ENCODE measurements around the gene NUMBL. TPM values are rescaled to one million over a fixed set of nuclear protein-coding genes. Genes with fewer than 3 reads are reported as not detected.

NUMBL gene
- total and polyA plus RNA-seq, 7 experiments from 2014 or later, result 0.28 to 28.6 (median 9.5) TPM

- Mint-ChIP-seq H3K9me3 (no peaks in the 10 kb centered on the region), H3K27ac (no peak overlapping the region), H3K4me3 (no peak overlapping the region), H3K27me3 (no peaks in the 10 kb centered on the region), H3K4me1 (no peaks in the 10 kb centered on the region), H3K36me3 (peaks cover 4 to 20% (median 9%) of the 10 kb centered on the region in 5 donors)
- ATAC-seq (no peak), DNase-seq (no peak)
- H3K4me3 ChIP-seq (ENCODE audit: low read length), result no peak overlapping the region
- intact Hi-C loops (cut with micrococcal nuclease), result no loop called here
- H3K9me3 ChIP-seq (ENCODE audit: control insufficient read depth in 2 of 3, low read length in 3 of 3), result no peaks in the 10 kb centered on the region
- H3K36me3 ChIP-seq (ENCODE audit: control insufficient read depth in 2 of 3, insufficient read depth in 3 of 3, low read length in 3 of 3), result peaks cover 0 to 7% (median 0%) of the 10 kb centered on the region in 3 experiments
- no peaks in the 10 kb centered on the region for H3K27me3 ChIP-seq (ENCODE audit: control insufficient read depth in 2 of 2, insufficient read depth in 2 of 2, low read length in 2 of 2)
- no peaks in the 10 kb centered on the region for H3K4me1 ChIP-seq (ENCODE audit: control insufficient read depth in 2 of 2, insufficient read depth in 2 of 2, low read length in 2 of 2)
- ChIA-PET CTCF (no interaction called here), POLR2A (no interaction called here)
- H3K27ac ChIP-seq (ENCODE audit: low read depth, low read length), result no peak overlapping the region
These were observed 7.0 kb downstream of the NUMBL start for GRCh38 chr19:40683437-40683836.

DNA sequence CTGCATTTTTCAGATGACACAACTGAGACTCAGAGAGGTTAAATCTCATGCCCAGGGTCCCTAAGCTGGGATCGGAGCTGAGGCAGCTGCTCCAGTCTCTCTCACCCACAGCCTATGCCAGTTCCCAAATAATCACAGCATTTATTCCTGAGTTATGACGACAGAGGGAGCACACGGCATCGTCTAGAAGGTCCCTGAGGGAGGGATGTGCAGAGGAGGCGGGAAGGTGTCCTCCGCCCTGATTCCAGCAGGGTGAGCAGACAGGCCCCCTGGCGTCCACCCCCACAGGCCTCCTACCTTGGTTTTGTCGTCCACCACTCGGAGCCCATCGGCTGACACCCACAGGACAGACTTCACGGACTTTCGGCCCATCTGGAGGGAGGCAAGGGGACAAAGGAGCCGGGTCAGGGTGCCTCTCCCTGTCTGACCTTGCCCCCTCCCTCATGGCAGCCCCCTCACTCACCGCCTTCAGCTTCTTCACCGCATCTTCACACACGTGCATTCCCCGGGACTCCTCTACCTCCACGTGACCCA, 8.0 kb downstream of the NUMBL start:
- Mint-ChIP-seq H3K27me3 (no peaks in the 10 kb centered on the region), H3K36me3 (peaks cover 7 to 30% (median 9%) of the 10 kb centered on the region in 5 donors), H3K27ac (no peak overlapping the region), H3K9me3 (no peaks in the 10 kb centered on the region), H3K4me1 (no peaks in the 10 kb centered on the region), H3K4me3 (no peak overlapping the region)
- Histone ChIP-seq H3K9me3 (ENCODE audit: control insufficient read depth in 2 of 3, low read length in 3 of 3) (no peaks in the 10 kb centered on the region), H3K27me3 (ENCODE audit: control insufficient read depth in 2 of 2, insufficient read depth in 2 of 2, low read length in 2 of 2) (no peaks in the 10 kb centered on the region), H3K4me1 (ENCODE audit: control insufficient read depth in 2 of 2, insufficient read depth in 2 of 2, low read length in 2 of 2) (no peaks in the 10 kb centered on the region), H3K36me3 (ENCODE audit: control insufficient read depth in 2 of 3, insufficient read depth in 3 of 3, low read length in 3 of 3) (peaks cover 0 to 16% (median 0%) of the 10 kb centered on the region in 3 experiments), H3K27ac (ENCODE audit: low read depth, low read length) (no peak overlapping the region), H3K4me3 (ENCODE audit: low read length) (no peak overlapping the region)
- ChIA-PET CTCF (no interaction called here), POLR2A (no interaction called here)
- DNase-seq (no peak), ATAC-seq (no peak)
- intact Hi-C loops (cut with micrococcal nuclease), result no loop called here

DNA sequence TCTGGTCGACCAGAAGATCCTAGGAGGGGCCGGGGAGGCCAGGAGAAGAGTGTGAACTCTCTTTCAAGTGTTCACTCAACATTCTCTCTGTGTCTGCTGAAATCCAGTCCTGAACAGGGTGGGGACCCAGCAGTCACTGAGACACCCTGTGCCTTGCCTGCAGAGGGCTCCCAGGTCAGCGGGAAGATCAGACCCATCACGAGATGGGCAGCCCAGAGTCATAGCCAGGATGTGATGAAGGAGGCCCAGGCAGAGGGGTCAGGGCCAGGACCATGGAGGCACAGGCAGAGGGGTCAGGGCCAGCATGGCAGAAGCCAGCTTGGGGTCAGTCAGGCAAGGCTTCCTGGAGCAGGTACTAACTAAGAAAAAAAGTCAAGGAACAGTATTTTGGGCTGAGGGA, 9.4 kb downstream of the NUMBL start:
- Histone ChIP-seq H3K27ac (ENCODE audit: low read depth, low read length) (no peak overlapping the region), H3K4me1 (ENCODE audit: control insufficient read depth in 2 of 2, insufficient read depth in 2 of 2, low read length in 2 of 2) (no peaks in the 10 kb centered on the region), H3K27me3 (ENCODE audit: control insufficient read depth in 2 of 2, insufficient read depth in 2 of 2, low read length in 2 of 2) (no peaks in the 10 kb centered on the region), H3K4me3 (ENCODE audit: low read length) (no peak overlapping the region), H3K36me3 (ENCODE audit: control insufficient read depth in 2 of 3, insufficient read depth in 3 of 3, low read length in 3 of 3) (peaks cover 0 to 21% (median 0%) of the 10 kb centered on the region in 3 experiments), H3K9me3 (ENCODE audit: control insufficient read depth in 2 of 3, low read length in 3 of 3) (no peaks in the 10 kb centered on the region)
- intact Hi-C loops (cut with micrococcal nuclease), result no loop called here
- POLR2A ChIA-PET, result no interaction called here
- CTCF ChIA-PET, result no interaction called here
- H3K27ac Mint-ChIP-seq, result no peak overlapping the region
- H3K9me3 Mint-ChIP-seq, result no peaks in the 10 kb centered on the region
- H3K4me3 Mint-ChIP-seq, result no peak overlapping the region
- H3K4me1 Mint-ChIP-seq, result no peaks in the 10 kb centered on the region
- H3K36me3 Mint-ChIP-seq, result peaks cover 9 to 30% (median 10%) of the 10 kb centered on the region in 5 donors
- H3K27me3 Mint-ChIP-seq, result no peaks in the 10 kb centered on the region
- ATAC-seq (no peak), DNase-seq (no peak)

DNA sequence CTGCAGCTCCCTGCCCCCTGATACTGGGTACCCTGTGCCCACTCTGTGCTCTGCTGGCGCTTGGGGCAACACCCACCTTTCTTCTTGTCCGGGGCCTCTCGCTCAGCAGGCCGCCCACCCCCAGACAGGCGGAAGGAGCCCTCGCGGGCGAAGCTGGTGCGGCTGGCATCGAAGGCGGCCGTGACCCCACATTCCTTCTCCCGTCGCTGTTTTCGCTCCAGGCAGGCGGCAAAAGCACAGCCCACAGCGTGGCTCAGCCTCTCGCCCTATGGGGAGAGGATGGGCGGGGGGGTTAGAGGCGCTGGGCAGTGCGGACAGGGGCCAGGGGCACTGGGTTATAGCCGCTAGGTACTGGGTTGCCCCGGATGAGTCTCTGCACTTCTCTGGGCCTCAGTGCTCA, 13.3 kb downstream of the NUMBL start:
- Mint-ChIP-seq H3K36me3 (peaks cover 0 to 31% (median 10%) of the 10 kb centered on the region in 5 donors), H3K4me3 (no peak overlapping the region), H3K27me3 (no peaks in the 10 kb centered on the region), H3K27ac (no peak overlapping the region), H3K9me3 (no peaks in the 10 kb centered on the region), H3K4me1 (peaks cover 0 to 1% (median 0%) of the 10 kb centered on the region in 7 donors)
- no peak for DNase-seq
- Histone ChIP-seq H3K36me3 (ENCODE audit: control insufficient read depth in 2 of 3, insufficient read depth in 3 of 3, low read length in 3 of 3) (peaks cover 0 to 37% (median 0%) of the 10 kb centered on the region in 3 experiments), H3K27ac (ENCODE audit: low read depth, low read length) (no peak overlapping the region), H3K27me3 (ENCODE audit: control insufficient read depth in 2 of 2, insufficient read depth in 2 of 2, low read length in 2 of 2) (no peaks in the 10 kb centered on the region), H3K9me3 (ENCODE audit: control insufficient read depth in 2 of 3, low read length in 3 of 3) (no peaks in the 10 kb centered on the region), H3K4me3 (ENCODE audit: low read length) (no peak overlapping the region), H3K4me1 (ENCODE audit: control insufficient read depth in 2 of 2, insufficient read depth in 2 of 2, low read length in 2 of 2) (no peaks in the 10 kb centered on the region)
- no peak for ATAC-seq
- ChIA-PET POLR2A (no interaction called here), CTCF (no interaction called here)
- intact Hi-C loops (cut with micrococcal nuclease), result no loop called here

DNA sequence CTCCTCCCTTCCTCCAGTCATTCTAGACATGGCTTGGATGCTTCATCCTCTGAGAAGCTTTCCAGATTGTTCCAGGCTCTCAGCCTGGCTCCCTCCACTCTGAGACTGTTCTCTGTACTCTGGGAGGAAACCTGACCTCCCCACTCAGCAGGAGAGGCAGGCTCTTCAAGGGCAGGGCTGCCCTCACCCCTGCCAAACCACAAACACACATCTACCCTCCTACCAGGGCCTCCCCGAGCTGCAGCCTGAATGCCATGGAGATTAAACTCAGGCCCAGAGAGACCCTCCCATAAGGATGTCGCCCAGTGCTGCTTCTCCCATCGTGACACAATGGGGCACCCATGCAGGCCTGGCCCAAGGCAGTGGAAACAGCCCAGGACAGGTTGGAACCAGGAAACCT, 16.2 kb downstream of the NUMBL start:
- no peak for DNase-seq
- POLR2A ChIA-PET, result no interaction called here
- H3K27me3 Mint-ChIP-seq, result no peaks in the 10 kb centered on the region

GRCh38 chr19:40673397-40673796, 17.1 kb downstream of the NUMBL start:
- H3K36me3 ChIP-seq (ENCODE audit: control insufficient read depth in 2 of 3, insufficient read depth in 3 of 3, low read length in 3 of 3), result peaks cover 0 to 54% (median 0%) of the 10 kb centered on the region in 3 experiments
- ATAC-seq (peak; percentile 73), DNase-seq (no peak)
- H3K9me3 Mint-ChIP-seq, result peaks cover 0 to 9% (median 3%) of the 10 kb centered on the region in 11 donors
- H3K4me3 ChIP-seq (ENCODE audit: low read length), result no peak overlapping the region
- peaks cover 0 to 38% (median 27%) of the 10 kb centered on the region in 5 donors for H3K36me3 Mint-ChIP-seq
- H3K9me3 ChIP-seq (ENCODE audit: control insufficient read depth in 2 of 3, low read length in 3 of 3), result peaks cover 0 to 12% (median 0%) of the 10 kb centered on the region in 3 experiments
- no peaks in the 10 kb centered on the region for H3K27me3 ChIP-seq (ENCODE audit: control insufficient read depth in 2 of 2, insufficient read depth in 2 of 2, low read length in 2 of 2)
- H3K27ac ChIP-seq (ENCODE audit: low read depth, low read length), result no peak overlapping the region
- H3K27ac Mint-ChIP-seq, result no peak overlapping the region
- no peak overlapping the region for H3K4me3 Mint-ChIP-seq
- no peaks in the 10 kb centered on the region for H3K4me1 ChIP-seq (ENCODE audit: control insufficient read depth in 2 of 2, insufficient read depth in 2 of 2, low read length in 2 of 2)
- ChIA-PET POLR2A (no interaction called here), CTCF (interaction anchor here (1.7 kb wide), 1 partner anchor 38 kb away, joined by 3 read pairs; no protein-coding TSS in a partner anchor)
- H3K4me1 Mint-ChIP-seq, result peaks cover 0 to 1% (median 0%) of the 10 kb centered on the region in 7 donors
- no peaks in the 10 kb centered on the region for H3K27me3 Mint-ChIP-seq
- intact Hi-C loops (cut with micrococcal nuclease), result no loop called here

More for the DNA sequence above, 16.2 kb downstream of the NUMBL start:
- peaks cover 0 to 35% (median 22%) of the 10 kb centered on the region in 5 donors for H3K36me3 Mint-ChIP-seq
- peaks cover 0 to 8% (median 0%) of the 10 kb centered on the region in 3 experiments for H3K9me3 ChIP-seq (ENCODE audit: control insufficient read depth in 2 of 3, low read length in 3 of 3)
- H3K9me3 Mint-ChIP-seq, result peaks cover 0 to 6% (median 3%) of the 10 kb centered on the region in 11 donors
- intact Hi-C loops (cut with micrococcal nuclease), result no loop called here
- no peak overlapping the region for H3K27ac ChIP-seq (ENCODE audit: low read depth, low read length)
- no peak overlapping the region for H3K27ac Mint-ChIP-seq
- peaks cover 0 to 45% (median 0%) of the 10 kb centered on the region in 3 experiments for H3K36me3 ChIP-seq (ENCODE audit: control insufficient read depth in 2 of 3, insufficient read depth in 3 of 3, low read length in 3 of 3)
- CTCF ChIA-PET, result interaction anchor here (1.7 kb wide), 1 partner anchor 39 kb away, joined by 3 read pairs; no protein-coding TSS in a partner anchor
- no peak overlapping the region for H3K4me3 Mint-ChIP-seq
- ATAC-seq, result peak; percentile 42
- no peak overlapping the region for H3K4me3 ChIP-seq (ENCODE audit: low read length)
- H3K4me1 ChIP-seq (ENCODE audit: control insufficient read depth in 2 of 2, insufficient read depth in 2 of 2, low read length in 2 of 2), result no peaks in the 10 kb centered on the region
- H3K27me3 ChIP-seq (ENCODE audit: control insufficient read depth in 2 of 2, insufficient read depth in 2 of 2, low read length in 2 of 2), result no peaks in the 10 kb centered on the region
- H3K4me1 Mint-ChIP-seq, result peaks cover 0 to 1% (median 0%) of the 10 kb centered on the region in 7 donors

All from naive thymus-derived CD4-positive, alpha-beta T cell (primary cell).